GM12801 (cell line): Measurements from ENCODE around the gene PALM2AKAP2.

ENCODE experiments used
- CTCF ChIP-seq: IDR thresholded peaks from one replicate; pipeline ENCODE4 v1.5.1; 2011; ENCODE audit warnings: control low read depth; ENCODE audit not compliant: insufficient read length; ENCODE audit errors: extremely low read depth

PALM2AKAP2 gene

GRCh38 chr9:109815366-109815947, 35.5 kb downstream of the PALM2AKAP2 start:
- TF ChIP-seq CTCF, result no peak

- no peak for TF ChIP-seq CTCF
Measured at GRCh38 chr9:109816490-109816889, 36.5 kb downstream of the PALM2AKAP2 start.

GRCh38 chr9:109817146-109817845, 37.3 kb downstream of the PALM2AKAP2 start:
- no peak for TF ChIP-seq CTCF

- TF ChIP-seq CTCF, result no peak
Measured at GRCh38 chr9:109817846-109818472, 38.0 kb downstream of the PALM2AKAP2 start.

- no peak for TF ChIP-seq CTCF
Measured at GRCh38 chr9:109821711-109822110, 41.7 kb downstream of the PALM2AKAP2 start.

- TF ChIP-seq CTCF, result no peak
Measured at GRCh38 chr9:109826559-109826958, 46.6 kb downstream of the PALM2AKAP2 start.

- TF ChIP-seq CTCF, result no peak
Measured at GRCh38 chr9:109828254-109828653, 48.3 kb downstream of the PALM2AKAP2 start.
